ENCODE results near the gene C2. TPM values are rescaled to one million over a fixed set of nuclear protein-coding genes. Genes with fewer than 3 reads are reported as not detected.
"Not testable (repeated sequence)": the region's sequence is repeated elsewhere in the genome, so short reads cannot be mapped to it uniquely, and the experiment has no call there.

C2 gene
- total RNA-seq, 4 donors from 2014 or later = 3.3 to 33.4 (median 14.4) TPM

DNA sequence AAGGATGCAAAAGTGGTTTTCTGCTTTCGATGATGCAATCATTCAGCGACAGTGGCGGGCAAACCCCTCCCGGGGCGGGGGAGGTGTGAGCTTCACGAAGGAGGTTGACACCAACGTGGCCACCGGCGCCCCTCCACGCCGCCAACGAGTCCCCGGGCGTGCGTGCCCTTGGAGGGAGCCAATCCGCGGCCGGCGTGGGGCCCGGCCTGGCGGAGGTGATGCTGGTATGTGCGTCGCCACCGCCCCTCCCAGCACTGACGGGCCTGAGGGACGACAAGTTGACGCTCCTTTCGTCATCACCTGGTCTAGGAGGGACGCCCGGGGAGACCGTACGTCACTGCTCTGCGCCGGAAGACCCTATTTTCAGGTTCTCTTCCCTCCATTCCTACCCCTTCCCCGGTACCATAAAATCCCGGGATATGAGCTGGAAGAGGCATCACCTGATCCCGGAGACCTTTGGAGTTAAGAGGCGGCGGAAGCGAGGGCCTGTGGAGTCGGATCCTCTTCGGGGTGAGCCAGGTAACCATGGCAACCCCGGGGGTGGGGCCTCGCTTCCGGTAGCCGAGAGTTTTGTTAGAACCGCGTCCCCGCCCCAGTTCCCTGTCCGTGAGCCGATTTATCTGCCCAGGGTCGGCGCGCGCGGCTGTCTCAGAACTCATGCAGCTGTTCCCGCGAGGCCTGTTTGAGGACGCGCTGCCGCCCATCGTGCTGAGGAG lies 44.6 kb downstream of the C2 start, which contains the start of gene DXO:
TSS of gene DXO (minus strand) at position 146 of the 716 bp plus-strand sequence. CDS start 463 bp downstream, outside the sequence.
- peak; percentile 96 for ATAC-seq
- H3K36me3 ChIP-seq = peaks cover 0 to 45% of the 10 kb centered on the region in 2 donors
- H3K27ac ChIP-seq = peak within 1 kb of the TSS; percentile 88 to 99 (median 96)
- WGBS, 2 donors (ENCODE audit: low coverage in 1 of 2) = 0% methylated on average over 6 to 14 of the region's 62 CpGs
- no peaks in the 10 kb centered on the region for H3K27me3 ChIP-seq
- no peaks in the 10 kb centered on the region for H3K9me3 ChIP-seq
- peaks cover 0 to 49% (median 20%) of the 10 kb centered on the region in 3 donors for H3K4me1 ChIP-seq
- TF ChIP-seq, protein P1, sequence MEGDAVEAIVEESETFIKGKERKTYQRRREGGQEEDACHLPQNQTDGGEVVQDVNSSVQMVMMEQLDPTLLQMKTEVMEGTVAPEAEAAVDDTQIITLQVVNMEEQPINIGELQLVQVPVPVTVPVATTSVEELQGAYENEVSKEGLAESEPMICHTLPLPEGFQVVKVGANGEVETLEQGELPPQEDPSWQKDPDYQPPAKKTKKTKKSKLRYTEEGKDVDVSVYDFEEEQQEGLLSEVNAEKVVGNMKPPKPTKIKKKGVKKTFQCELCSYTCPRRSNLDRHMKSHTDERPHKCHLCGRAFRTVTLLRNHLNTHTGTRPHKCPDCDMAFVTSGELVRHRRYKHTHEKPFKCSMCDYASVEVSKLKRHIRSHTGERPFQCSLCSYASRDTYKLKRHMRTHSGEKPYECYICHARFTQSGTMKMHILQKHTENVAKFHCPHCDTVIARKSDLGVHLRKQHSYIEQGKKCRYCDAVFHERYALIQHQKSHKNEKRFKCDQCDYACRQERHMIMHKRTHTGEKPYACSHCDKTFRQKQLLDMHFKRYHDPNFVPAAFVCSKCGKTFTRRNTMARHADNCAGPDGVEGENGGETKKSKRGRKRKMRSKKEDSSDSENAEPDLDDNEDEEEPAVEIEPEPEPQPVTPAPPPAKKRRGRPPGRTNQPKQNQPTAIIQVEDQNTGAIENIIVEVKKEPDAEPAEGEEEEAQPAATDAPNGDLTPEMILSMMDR (IDR thresholded peaks at IDR 0.05) = no peak
- TF ChIP-seq EP300 (IDR thresholded peaks at IDR 0.05) (no peak), POLR2AphosphoS5 (IDR thresholded peaks at IDR 0.05) (peak; percentile 84), POLR2A (IDR thresholded peaks at IDR 0.05) (peak; percentile 57 to 60)
- H3K4me3 ChIP-seq = peak within 1 kb of the TSS; percentile 67 to 71

DNA sequence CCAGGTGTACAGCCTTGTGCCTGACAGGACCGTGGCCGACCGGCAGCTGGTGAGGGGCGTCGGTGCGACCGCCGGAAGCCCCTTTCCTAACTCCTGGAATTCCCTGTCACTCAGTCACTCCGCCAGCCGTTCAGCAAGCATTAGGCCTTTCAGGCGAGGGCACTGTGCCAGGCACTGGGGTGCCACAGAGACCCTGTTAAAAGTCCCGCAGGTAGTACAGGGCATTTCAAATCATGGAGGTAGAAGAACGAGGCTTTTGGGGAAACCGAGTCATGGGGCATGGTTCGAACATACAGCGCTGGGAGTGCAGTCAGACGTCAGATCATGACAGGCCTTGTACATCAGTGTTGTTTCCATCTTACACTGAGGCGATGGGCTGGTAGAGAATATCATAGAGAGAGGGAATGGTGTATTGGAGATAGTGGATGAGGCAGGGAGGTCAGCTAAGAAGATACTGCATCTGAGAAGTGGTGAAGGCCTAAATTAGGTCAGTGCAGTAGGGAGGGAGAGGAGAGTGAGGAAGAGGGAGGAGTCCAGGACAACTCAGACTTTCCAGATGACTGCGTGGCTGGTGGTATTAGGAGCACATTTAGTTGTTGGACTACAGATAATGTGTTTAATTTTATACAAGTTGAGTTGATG lies 45.3 kb downstream of the C2 start:
- Histone ChIP-seq H3K36me3 (peaks cover 0 to 39% of the 10 kb centered on the region in 2 donors), H3K27me3 (no peaks in the 10 kb centered on the region), H3K4me3 (peak overlapping the region; percentile 67 to 71), H3K4me1 (peaks cover 0 to 53% (median 20%) of the 10 kb centered on the region in 3 donors), H3K27ac (peak overlapping the region; percentile 88 to 99 (median 96)), H3K9me3 (no peaks in the 10 kb centered on the region)
- 8 to 11% methylated on average over 7 to 8 of the region's 19 CpGs for WGBS, 2 donors (ENCODE audit: low coverage in 1 of 2)
- TF ChIP-seq POLR2AphosphoS5 (IDR thresholded peaks at IDR 0.05) (no peak), EP300 (IDR thresholded peaks at IDR 0.05) (no peak), POLR2A (IDR thresholded peaks at IDR 0.05) (no peak)
- TF ChIP-seq, protein P1 (IDR thresholded peaks at IDR 0.05) = no peak
- ATAC-seq = no peak

DNA sequence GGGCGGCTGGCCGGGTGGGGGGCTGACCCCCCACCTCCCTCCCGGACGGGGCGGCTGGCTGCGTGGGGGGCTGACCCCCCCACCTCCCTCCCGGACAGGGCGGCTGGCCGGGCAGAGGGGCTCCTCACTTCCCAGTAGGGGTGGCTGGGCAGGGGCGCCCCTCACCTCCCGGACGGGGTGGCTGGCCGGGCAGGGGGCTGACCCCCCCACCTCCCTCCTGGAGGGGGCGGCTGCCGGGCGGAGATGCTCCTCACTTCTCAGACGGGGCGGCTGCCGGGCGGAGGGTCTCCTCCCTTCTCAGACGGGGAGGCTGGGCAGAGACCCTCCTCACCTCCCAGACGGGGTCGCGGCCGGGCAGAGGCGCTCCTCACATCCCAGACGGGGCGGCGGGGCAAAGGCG lies 48.5 kb downstream of the C2 start:
- Histone ChIP-seq H3K36me3 (peaks cover 0 to 25% of the 10 kb centered on the region in 2 donors), H3K4me1 (peaks cover 0 to 51% (median 13%) of the 10 kb centered on the region in 3 donors)
- H3K9me3 ChIP-seq, H3K27me3 ChIP-seq, H3K27ac ChIP-seq, H3K4me3 ChIP-seq, ATAC-seq: not testable (repeated sequence)
- WGBS, 2 donors (ENCODE audit: low coverage in 1 of 2) = no CpG with 5 or more reads among the region's 30 CpGs

DNA sequence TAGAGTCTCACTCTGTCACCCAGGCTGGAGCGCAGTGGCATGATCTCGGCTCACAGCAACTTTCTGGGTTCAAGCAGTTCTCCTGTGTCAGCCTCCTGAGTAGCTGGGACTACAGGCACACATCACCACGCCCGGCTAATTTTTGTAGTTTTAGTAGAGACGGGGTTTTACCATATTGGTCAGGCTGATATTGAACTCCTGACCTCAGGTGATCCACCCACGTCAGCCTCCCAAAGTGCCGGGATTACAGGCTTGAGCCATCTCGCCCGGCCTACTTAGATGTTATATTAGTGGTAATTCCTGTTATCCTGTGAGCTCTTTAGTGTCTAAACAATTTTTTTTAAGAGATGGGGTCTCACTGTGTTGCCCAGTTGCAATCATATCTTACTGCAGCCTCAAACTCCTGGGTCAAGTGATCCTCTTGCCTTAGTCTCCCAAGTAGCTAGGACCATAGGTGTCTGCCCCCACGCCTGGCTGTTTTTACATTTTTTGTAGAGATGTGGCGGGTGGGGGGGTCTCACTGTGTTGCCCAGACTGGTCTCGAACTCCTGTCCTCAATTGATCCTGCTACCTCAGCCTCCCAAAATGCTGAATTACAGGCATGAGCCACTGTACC lies 50.4 kb downstream of the C2 start:
- H3K4me1 ChIP-seq = peaks cover 0 to 39% (median 8%) of the 10 kb centered on the region in 3 donors
- 92 to 96% methylated on average over 10 to 12 of the region's 12 CpGs for WGBS, 2 donors (ENCODE audit: low coverage in 1 of 2)
- TF ChIP-seq, protein P1 (IDR thresholded peaks at IDR 0.05) = no peak
- TF ChIP-seq POLR2AphosphoS5 (IDR thresholded peaks at IDR 0.05) = no peak
- H3K27ac ChIP-seq = no peak overlapping the region
- peaks cover 0 to 25% of the 10 kb centered on the region in 2 donors for H3K36me3 ChIP-seq
- no peak for ATAC-seq
- H3K4me3 ChIP-seq = no peak overlapping the region
- no peaks in the 10 kb centered on the region for H3K27me3 ChIP-seq
- no peaks in the 10 kb centered on the region for H3K9me3 ChIP-seq

DNA sequence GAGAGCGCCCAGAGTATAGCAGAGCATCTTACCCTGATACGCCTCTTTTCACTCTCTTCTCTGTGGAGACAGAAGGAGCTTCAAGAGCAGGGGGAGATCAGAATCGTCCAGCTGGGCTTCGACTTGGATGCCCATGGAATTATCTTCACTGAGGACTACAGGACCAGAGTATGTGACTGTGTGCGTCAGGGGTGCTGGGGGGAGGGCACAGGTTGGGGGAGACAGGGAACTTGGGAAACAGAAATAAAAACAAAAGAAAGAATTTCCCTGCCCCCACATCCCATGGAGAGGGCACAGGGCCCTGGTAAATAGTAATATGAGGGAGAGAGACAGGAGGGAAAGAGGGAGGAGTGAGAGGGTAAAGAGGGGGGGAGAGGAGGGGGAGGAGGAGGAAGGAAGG lies 51.3 kb downstream of the C2 start:
- no peak overlapping the region for H3K27ac ChIP-seq
- no peak overlapping the region for H3K4me3 ChIP-seq
- H3K27me3 ChIP-seq = no peaks in the 10 kb centered on the region
- TF ChIP-seq, protein P1 (IDR thresholded peaks at IDR 0.05) = no peak
- TF ChIP-seq EP300 (IDR thresholded peaks at IDR 0.05) (no peak), POLR2AphosphoS5 (IDR thresholded peaks at IDR 0.05) (no peak), POLR2A (IDR thresholded peaks at IDR 0.05) (no peak)
- no peaks in the 10 kb centered on the region for H3K9me3 ChIP-seq
- peaks cover 0 to 30% (median 0%) of the 10 kb centered on the region in 3 donors for H3K4me1 ChIP-seq
- H3K36me3 ChIP-seq = peaks cover 0 to 25% of the 10 kb centered on the region in 2 donors
- no peak for ATAC-seq
- WGBS, 2 donors (ENCODE audit: low coverage in 1 of 2) = 67 to 90% methylated on average over 1 to 2 of the region's 5 CpGs
